GM12865 (cell line): Measurements from ENCODE around the gene PPP1R3A.

Source experiments
- DNase-seq: peaks from one replicate; pipeline ENCODE4 v3.0.0; 2010; ENCODE audit warnings: low read depth
- H3K4me3 ChIP-seq: 2 replicates; pipeline ENCODE4 v1.5.1; 2011; ENCODE audit warnings: mild to moderate bottlenecking, low read depth, low read length, control low read depth
- TF ChIP-seq, protein P1 (sequence below): IDR thresholded peaks from 2 replicates; pipeline ENCODE4 v1.5.1; 2011; ENCODE audit warnings: low read length, control low read depth, low read depth, inconsistent platforms; ENCODE audit not compliant: insufficient read depth; ENCODE audit errors: missing control alignments

PPP1R3A gene

DNA sequence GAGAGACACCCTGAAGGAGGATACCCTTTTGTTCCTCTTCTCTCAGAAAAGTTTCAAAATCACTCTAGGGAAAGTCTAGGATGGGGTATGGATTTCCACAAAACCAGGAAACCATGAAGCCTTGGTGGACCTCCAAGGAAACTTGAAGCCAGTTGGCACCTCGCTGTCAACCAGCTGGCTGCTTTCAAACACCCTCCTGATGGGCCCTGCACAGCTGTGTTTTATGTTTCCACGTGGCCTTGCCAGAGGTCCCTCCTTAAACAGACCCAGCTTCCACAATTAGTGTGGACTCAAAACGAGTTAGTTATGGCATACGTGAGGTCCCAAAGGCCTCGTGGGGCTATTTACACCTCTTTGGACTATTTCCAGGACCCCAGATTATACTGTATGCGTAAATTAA lies 5.9 kb downstream of the PPP1R3A start:
- no peak for DNase-seq
- no peak overlapping the region for H3K4me3 ChIP-seq
- TF ChIP-seq, protein P1, sequence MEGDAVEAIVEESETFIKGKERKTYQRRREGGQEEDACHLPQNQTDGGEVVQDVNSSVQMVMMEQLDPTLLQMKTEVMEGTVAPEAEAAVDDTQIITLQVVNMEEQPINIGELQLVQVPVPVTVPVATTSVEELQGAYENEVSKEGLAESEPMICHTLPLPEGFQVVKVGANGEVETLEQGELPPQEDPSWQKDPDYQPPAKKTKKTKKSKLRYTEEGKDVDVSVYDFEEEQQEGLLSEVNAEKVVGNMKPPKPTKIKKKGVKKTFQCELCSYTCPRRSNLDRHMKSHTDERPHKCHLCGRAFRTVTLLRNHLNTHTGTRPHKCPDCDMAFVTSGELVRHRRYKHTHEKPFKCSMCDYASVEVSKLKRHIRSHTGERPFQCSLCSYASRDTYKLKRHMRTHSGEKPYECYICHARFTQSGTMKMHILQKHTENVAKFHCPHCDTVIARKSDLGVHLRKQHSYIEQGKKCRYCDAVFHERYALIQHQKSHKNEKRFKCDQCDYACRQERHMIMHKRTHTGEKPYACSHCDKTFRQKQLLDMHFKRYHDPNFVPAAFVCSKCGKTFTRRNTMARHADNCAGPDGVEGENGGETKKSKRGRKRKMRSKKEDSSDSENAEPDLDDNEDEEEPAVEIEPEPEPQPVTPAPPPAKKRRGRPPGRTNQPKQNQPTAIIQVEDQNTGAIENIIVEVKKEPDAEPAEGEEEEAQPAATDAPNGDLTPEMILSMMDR, result no peak

DNA sequence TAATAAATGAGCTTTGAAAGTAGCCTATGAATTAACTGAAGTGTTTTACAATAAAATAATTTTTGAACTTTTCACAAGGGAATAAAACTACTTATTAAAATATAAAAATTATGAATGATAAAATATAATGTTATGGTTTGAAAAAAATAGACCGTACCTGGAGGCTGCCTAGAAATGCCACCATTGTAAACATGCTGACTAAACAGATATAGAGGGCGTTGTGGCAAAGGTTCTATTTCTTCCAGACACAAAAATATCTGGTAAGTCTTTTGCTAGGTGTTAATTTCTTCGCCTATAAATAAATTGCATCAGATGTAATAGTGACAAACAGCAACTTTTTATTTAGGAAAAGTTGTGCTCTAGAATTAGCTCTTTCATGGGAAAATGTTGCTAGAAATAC lies 11.2 kb downstream of the PPP1R3A start:
- no peak for DNase-seq

DNA sequence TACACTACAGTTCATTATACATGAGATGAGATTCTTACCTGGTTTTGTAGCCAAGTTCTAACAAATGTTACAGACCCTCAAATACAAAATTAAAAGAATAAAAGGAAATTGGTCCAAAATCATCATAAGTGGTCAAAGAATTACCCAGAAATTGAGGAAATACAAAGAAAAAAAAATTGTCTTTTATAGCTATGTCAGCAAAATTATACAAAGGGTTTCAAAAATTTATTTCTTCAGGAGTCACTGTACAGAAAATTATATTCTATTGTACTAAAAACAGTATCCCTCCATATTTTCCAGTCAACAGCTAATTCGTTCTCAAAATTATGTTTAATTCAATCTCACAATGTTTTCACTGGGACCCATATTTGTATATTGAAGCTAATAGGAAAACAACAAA lies 14.3 kb downstream of the PPP1R3A start:
- no peak overlapping the region for H3K4me3 ChIP-seq
- TF ChIP-seq, protein P1, result no peak
- no peak for DNase-seq

More for the DNA sequence above, 11.2 kb downstream of the PPP1R3A start:
- TF ChIP-seq, protein P1, result no peak
- no peak overlapping the region for H3K4me3 ChIP-seq

DNA sequence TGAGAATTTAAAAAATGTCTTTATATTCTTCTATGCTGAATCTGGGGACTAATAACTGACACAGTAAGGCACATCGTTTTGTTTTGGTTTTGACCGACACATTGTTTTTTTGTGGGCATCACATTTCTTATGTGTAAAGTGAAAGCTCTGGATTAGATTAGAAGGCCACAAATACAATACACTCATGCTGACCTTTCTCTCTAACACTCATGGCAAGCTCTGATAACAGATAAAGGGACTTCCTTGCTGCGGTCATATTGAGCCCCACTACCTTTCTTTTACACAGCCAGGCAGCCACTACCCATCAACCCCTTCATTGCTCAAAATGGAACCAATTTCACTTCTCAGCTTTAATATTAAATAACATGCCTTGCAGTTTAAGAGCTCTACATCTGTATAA lies 26.0 kb downstream of the PPP1R3A start:
- no peak for DNase-seq
- TF ChIP-seq, protein P1, result no peak
- no peak overlapping the region for H3K4me3 ChIP-seq

DNA sequence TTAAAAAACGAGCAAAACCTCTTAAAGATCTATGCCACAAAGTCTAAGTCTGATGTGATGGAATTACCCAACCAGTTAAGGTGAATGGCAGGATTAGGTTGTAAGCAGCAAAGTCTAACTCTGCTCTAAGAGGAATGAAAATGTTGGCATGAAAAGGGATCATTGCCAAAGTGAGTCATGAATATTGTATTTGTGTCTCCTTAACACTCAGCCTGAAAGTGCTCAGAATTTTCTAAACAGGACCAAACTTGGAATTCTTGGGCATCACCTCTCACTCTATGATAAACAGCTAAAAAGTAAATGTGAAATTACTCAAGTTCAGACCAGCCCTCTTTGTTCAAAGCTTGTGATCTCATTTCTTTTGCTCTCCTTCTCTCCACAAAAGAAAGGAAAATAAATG lies 27.0 kb downstream of the PPP1R3A start:
- TF ChIP-seq, protein P1, result no peak
- H3K4me3 ChIP-seq, result no peak overlapping the region
- no peak for DNase-seq

DNA sequence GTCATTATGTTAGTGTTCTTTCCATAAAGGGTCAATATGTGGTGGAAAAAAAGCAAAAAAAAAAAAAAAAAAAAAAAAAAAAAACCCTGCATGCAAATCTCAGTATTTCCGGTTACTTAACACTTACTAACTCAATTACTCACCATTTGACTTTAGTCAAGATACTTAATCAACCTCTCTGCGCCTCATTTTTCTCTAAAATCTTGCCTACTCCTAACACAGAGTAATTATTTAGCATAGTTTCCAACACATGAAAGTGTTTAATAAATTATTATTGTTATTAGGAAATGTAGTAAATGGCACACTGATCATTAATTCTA lies 27.8 kb downstream of the PPP1R3A start:
- no peak overlapping the region for H3K4me3 ChIP-seq
- TF ChIP-seq, protein P1, result no peak
- DNase-seq, result no peak

DNA sequence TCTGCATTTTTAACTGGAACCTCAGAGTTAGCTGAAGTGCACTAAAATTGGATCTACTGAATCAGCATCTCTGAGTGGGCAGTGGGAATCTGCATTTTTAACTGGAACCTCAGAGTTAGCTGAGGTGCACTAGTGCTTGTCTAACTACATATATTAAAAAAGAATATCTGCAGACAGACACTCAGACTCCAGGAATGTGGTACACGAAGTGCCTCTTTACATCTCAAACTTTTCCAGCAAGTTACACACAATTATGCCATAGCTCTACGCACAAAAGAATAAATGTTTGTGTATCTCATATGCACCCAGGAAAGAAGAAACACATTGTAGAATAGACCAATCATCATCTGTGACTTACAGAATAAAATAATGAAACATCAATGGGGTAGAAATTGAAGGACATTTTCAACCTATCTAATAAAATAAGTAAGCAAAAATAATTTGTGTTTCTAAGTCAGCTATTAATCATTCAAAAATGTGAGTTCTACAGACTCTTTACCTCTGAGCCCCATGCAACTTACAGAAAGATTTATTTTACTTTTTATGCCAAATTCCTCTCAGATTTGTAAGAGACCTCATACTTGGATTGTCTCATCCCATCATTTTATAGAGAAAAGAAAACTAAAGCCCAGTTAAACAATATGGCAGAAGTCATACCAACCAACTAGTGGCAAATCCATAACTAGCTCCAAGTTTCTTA lies 28.3 kb downstream of the PPP1R3A start:
- DNase-seq, result no peak
- no peak overlapping the region for H3K4me3 ChIP-seq
- TF ChIP-seq, protein P1, result no peak
